ENCODE data around the gene C4B.
A peak's percentile ranks its signal among the peaks of the same experiment; 100 is the strongest.
"Not testable (repeated sequence)": the region's sequence is repeated elsewhere in the genome, so short reads cannot be mapped to it uniquely, and the experiment has no call there.

The C4B gene

GRCh38 chr6:32014547-32014946, at the start of gene C4B:
Gene C4B (plus strand): TSS chr6:32014795. CDS start chr6:32014846, 51 bp downstream.
- DNase-seq (ENCODE audit: low read depth) = not testable (repeated sequence)

GRCh38 chr6:31965700-31966099, 48.9 kb upstream of the C4B start:
- no peak for DNase-seq (ENCODE audit: low read depth)

- no peak for DNase-seq (ENCODE audit: low read depth)
Observed at GRCh38 chr6:31966506-31966905, 48.1 kb upstream of the C4B start.

GRCh38 chr6:31966997-31967925, 47.3 kb upstream of the C4B start:
- no peak for DNase-seq (ENCODE audit: low read depth)

- no peak for DNase-seq (ENCODE audit: low read depth)
Observed at GRCh38 chr6:31967926-31968320, 46.7 kb upstream of the C4B start.

- DNase-seq (ENCODE audit: low read depth) = no peak
Observed at GRCh38 chr6:31968326-31968725, 46.3 kb upstream of the C4B start.

- no peak for DNase-seq (ENCODE audit: low read depth)
Observed at GRCh38 chr6:31968791-31969711, 45.5 kb upstream of the C4B start.

GRCh38 chr6:31969712-31970603, 44.6 kb upstream of the C4B start:
- no peak for DNase-seq (ENCODE audit: low read depth)

- DNase-seq (ENCODE audit: low read depth) = no peak
Observed at GRCh38 chr6:31970604-31971271, 43.9 kb upstream of the C4B start.

GRCh38 chr6:31971279-31971992, 43.2 kb upstream of the C4B start:
- DNase-seq (ENCODE audit: low read depth) = no peak

- DNase-seq (ENCODE audit: low read depth) = peak; percentile 97
Observed at GRCh38 chr6:31971993-31972708, 42.4 kb upstream of the C4B start, which contains the start of gene DXO. Gene DXO (minus strand): TSS chr6:31972138. CDS start chr6:31971675, 463 bp downstream.

- DNase-seq (ENCODE audit: low read depth) = no peak
Observed at GRCh38 chr6:31972709-31973350, 41.8 kb upstream of the C4B start.

GRCh38 chr6:31976065-31976464, 38.5 kb upstream of the C4B start:
- not testable (repeated sequence) for DNase-seq (ENCODE audit: low read depth)

- DNase-seq (ENCODE audit: low read depth) = no peak
Observed at GRCh38 chr6:31977816-31978431, 36.7 kb upstream of the C4B start.

- DNase-seq (ENCODE audit: low read depth) = no peak
Observed at GRCh38 chr6:31978831-31979230, 35.8 kb upstream of the C4B start.

- no peak for DNase-seq (ENCODE audit: low read depth)
Observed at GRCh38 chr6:31979238-31979898, 35.2 kb upstream of the C4B start.

GRCh38 chr6:31980195-31980876, 34.3 kb upstream of the C4B start:
- DNase-seq (ENCODE audit: low read depth) = not testable (repeated sequence)

GRCh38 chr6:31980998-31981397, 33.6 kb upstream of the C4B start:
- not testable (repeated sequence) for DNase-seq (ENCODE audit: low read depth)

Measured in HS-5 (cell line).